ENCODE results near the gene FN3K. TPM values are rescaled to one million over a fixed set of nuclear protein-coding genes. Genes with fewer than 3 reads are reported as not detected.

FN3K gene
- total and polyA plus RNA-seq, 2 of the 8 experiments (the other 6 are each of a cell fraction or from before 2014, with no cell fraction given), result 0.88 to 14.2 TPM

DNA sequence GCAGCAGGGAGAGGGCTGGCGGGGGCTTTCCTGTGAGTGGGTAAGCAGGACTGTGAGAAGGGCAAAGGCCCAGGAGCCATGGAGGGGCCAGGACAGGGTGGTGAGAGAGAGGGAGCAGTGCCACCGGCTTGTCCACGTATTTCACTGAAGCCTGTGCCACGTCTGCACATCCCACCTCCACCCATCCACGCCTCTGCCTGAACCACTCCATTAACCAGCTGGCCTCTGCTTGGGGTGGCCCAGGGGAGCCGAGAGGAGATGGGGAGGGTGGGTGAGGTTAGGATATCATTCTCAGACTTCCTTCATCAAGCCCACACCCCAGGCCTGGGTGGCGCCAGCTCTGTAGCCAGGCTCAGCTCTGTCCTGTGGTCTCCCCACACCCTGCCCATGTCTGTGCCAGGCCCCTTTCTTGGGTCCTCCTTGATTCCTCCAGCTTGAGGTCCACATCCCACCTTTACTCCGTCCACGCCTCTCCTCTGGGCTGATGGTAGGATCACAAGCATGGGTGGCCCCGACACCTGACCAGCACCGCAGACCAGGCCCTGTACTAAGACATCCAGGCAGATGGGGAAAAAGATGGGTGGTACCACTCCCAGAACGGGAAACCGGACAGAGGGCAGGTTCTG is 3.2 kb upstream of the FN3K start:
- H3K14ac ChIP-seq (ENCODE audit: insufficient read length), result no peak overlapping the region
- H3K4ac ChIP-seq (replicated peaks; ENCODE audit: insufficient read length, low read depth, low read length), result no peak overlapping the region
- ChIA-PET POLR2A (ENCODE audit: partially characterized antibody) (interaction anchor here (0.5 kb wide), 1 partner anchor 33 kb away, joined by 3 read pairs; no protein-coding TSS in a partner anchor), CTCF (ENCODE audit: partially characterized antibody) (interaction anchor here (0.6 to 1.5 kb wide), 2 partner anchors 9 to 82 kb away, joined by 3 to 7 read pairs; no protein-coding TSS in a partner anchor)
- no peak overlapping the region for H2BK5ac ChIP-seq (ENCODE audit: low read depth, low read length)
- H2AFZ ChIP-seq (ENCODE audit: low read length), result no peak overlapping the region
- WGBS, 2 experiments (ENCODE audit: extremely low coverage in 1 of 2, insufficient coverage in 1 of 2, insufficient read length in 1 of 2, insufficient replicate concordance in 2 of 2, low coverage in 1 of 2, low lambda C conversion rate in 2 of 2, missing lambda C conversion rate in 1 of 2), result 87% methylated on average over 13 of the region's 13 CpGs; no CpG with 5 or more reads in 1 of the 2 experiments
- H2BK12ac ChIP-seq (ENCODE audit: low read depth, low read length), result no peak overlapping the region
- no peak overlapping the region for H3K56ac ChIP-seq (replicated peaks; ENCODE audit: insufficient read length, low read depth, low read length)
- H3K9me3 ChIP-seq (ENCODE audit: insufficient read depth in 2 of 2, low read depth in 1 of 2, low read length in 1 of 2), result 0 out of 4 replicates have a peak, but pooled peaks cover 0 to 2% of the 10 kb centered on the region in 2 experiments
- H4K5ac ChIP-seq (ENCODE audit: insufficient read length, low read depth, low read length), result no peak overlapping the region
- H3K18ac ChIP-seq (ENCODE audit: extremely low read depth, low read length), result no peak overlapping the region
- DNase-seq (ENCODE audit: low read depth in 1 of 2, low spot score in 2 of 2), result no peak
- no peak overlapping the region for H3K27ac ChIP-seq (ENCODE audit: low read depth, low read length)
- no peak overlapping the region for H2AK5ac ChIP-seq (ENCODE audit: low read depth, low read length)
- no peak overlapping the region for H3K23ac ChIP-seq (ENCODE audit: insufficient read length)
- no peaks in the 10 kb centered on the region for H3K79me2 ChIP-seq (ENCODE audit: control insufficient read depth in 1 of 2, insufficient read depth in 2 of 2, low read length in 2 of 2)
- no peak for FAIRE-seq
- H4K20me1 ChIP-seq (replicated peaks in 1 of 2; ENCODE audit: control insufficient read depth in 1 of 2, insufficient read depth in 2 of 2, low read length in 2 of 2), result peaks cover 0 to 3% of the 10 kb centered on the region in 2 experiments
- peaks cover 0 to 2% (median under 1%) of the 10 kb centered on the region in 4 experiments; a peak in 2 of 7 replicates for H3K4me1 ChIP-seq (replicated peaks in 1 of 4; ENCODE audit: control insufficient read depth in 3 of 4, insufficient read depth in 4 of 4, low read length in 3 of 4)
- no peak overlapping the region for H2BK20ac ChIP-seq (ENCODE audit: low read length)
- no peak overlapping the region for H2BK120ac ChIP-seq (replicated peaks; ENCODE audit: low read depth, low read length)
- no peak overlapping the region for H3K4me3 ChIP-seq (ENCODE audit: extremely low read depth in 1 of 4, insufficient read depth in 2 of 4, low read depth in 3 of 4, low read length in 4 of 4)
- H3K23me2 ChIP-seq (ENCODE audit: low read depth, low read length), result peaks cover 11% of the 10 kb centered on the region; the same call in 1 of the 2 replicates
- peaks cover 0 to 5% (median 3%) of the 10 kb centered on the region in 4 experiments; a peak in 4 of 8 replicates for H3K36me3 ChIP-seq (ENCODE audit: control insufficient read depth in 2 of 4, insufficient read depth in 4 of 4, low read length in 3 of 4)
- H4K91ac ChIP-seq (replicated peaks; ENCODE audit: insufficient read length, low read length), result no peak overlapping the region
- H3K9ac ChIP-seq (replicated peaks in 1 of 4; ENCODE audit: extremely low read depth in 1 of 4, low read depth in 3 of 4, low read length in 3 of 4), result no peak overlapping the region
- H2BK15ac ChIP-seq (ENCODE audit: low read length), result no peak overlapping the region
- peaks cover 0 to 3% (median 0%) of the 10 kb centered on the region in 4 experiments; a peak in 2 of 7 replicates for H3K27me3 ChIP-seq (replicated peaks in 1 of 4; ENCODE audit: control insufficient read depth in 3 of 4, extremely low read depth in 1 of 4, insufficient read depth in 3 of 4, low read length in 3 of 4)
- no peak overlapping the region for H4K8ac ChIP-seq (ENCODE audit: extremely low read depth, insufficient read depth, low read length)
- no peaks in the 10 kb centered on the region; the same call in 1 of the 2 replicates for H3K79me1 ChIP-seq (ENCODE audit: low read depth, low read length)
- H3K4me2 ChIP-seq (ENCODE audit: insufficient read depth in 1 of 2, low read depth in 2 of 2, low read length in 2 of 2), result no peak overlapping the region
- TF ChIP-seq SP4 (IDR thresholded peaks at IDR 0.05; ENCODE audit: low read length) (no peak), EZH2 (IDR thresholded peaks at IDR 0.05; ENCODE audit: low read depth, low read length, severe bottlenecking) (no peak), KDM1A (IDR thresholded peaks at IDR 0.05; ENCODE audit: borderline replicate concordance, low read length) (no peak), CHD2 (IDR thresholded peaks at IDR 0.05; ENCODE audit: low read length) (no peak), MAFK (IDR thresholded peaks at IDR 0.05; ENCODE audit: low read depth, low read length) (no peak), RAD21 (IDR thresholded peaks at IDR 0.05 in 1 of 2, conservative IDR thresholded peaks at IDR 0.05 in 1 of 2; ENCODE audit: low read depth in 2 of 2, low read length in 2 of 2) (no peak), SIN3A (conservative IDR thresholded peaks at IDR 0.05 in 1 of 2, IDR thresholded peaks at IDR 0.05 in 1 of 2; ENCODE audit: low read depth in 1 of 2, low read length in 2 of 2) (no peak), TBP (IDR thresholded peaks at IDR 0.05; ENCODE audit: low read depth, low read length) (no peak), SIX5 (IDR thresholded peaks at IDR 0.05; ENCODE audit: low read depth, low read length) (no peak), SP2 (IDR thresholded peaks at IDR 0.05; ENCODE audit: low read length) (no peak)
- TF ChIP-seq, protein P1, sequence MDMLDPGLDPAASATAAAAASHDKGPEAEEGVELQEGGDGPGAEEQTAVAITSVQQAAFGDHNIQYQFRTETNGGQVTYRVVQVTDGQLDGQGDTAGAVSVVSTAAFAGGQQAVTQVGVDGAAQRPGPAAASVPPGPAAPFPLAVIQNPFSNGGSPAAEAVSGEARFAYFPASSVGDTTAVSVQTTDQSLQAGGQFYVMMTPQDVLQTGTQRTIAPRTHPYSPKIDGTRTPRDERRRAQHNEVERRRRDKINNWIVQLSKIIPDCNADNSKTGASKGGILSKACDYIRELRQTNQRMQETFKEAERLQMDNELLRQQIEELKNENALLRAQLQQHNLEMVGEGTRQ (IDR thresholded peaks at IDR 0.05; ENCODE audit: low read length), result no peak

All from H1 (cell line).